IPS-NIHi7 (cell line): ENCODE data around the gene SLC39A1.
A peak's percentile ranks its signal among the peaks of the same experiment; 100 is the strongest.
"Not testable (repeated sequence)": the region's sequence is repeated elsewhere in the genome, so short reads cannot be mapped to it uniquely, and the experiment has no call there.

Experiments used
- DNase-seq: peaks from one replicate; pipeline ENCODE4 v3.0.0; 2012; ENCODE audit warnings: mixed read lengths; ENCODE audit errors: extremely low spot score

The SLC39A1 gene, protein sequence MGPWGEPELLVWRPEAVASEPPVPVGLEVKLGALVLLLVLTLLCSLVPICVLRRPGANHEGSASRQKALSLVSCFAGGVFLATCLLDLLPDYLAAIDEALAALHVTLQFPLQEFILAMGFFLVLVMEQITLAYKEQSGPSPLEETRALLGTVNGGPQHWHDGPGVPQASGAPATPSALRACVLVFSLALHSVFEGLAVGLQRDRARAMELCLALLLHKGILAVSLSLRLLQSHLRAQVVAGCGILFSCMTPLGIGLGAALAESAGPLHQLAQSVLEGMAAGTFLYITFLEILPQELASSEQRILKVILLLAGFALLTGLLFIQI

GRCh38 chr1:153963030-153963849, at the start of gene SLC39A1:
TSS of gene SLC39A1 (minus strand) at chr1:153963537. CDS start at chr1:153962715, 822 bp downstream.
- peak; percentile 90 for DNase-seq

DNA sequence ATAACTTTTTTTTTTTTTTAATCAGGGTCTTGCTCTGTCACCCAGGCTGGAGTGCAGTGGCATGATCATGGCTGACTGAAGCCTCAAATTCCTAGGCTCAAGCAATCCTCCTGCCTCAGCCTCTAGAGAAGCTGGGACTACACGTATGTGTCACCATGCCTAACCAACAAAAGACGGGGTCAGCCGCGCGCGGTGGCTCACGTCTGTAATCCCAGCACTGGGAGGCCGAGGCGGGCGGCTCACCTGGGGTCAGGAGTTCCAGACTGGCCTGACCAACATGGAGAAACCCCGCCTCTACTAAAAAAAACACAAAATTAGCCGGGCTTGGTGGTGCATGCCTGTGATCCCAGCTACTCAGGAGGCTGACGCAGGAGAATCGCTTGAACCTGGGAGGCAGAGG, 49.2 kb upstream of the SLC39A1 start:
- not testable (repeated sequence) for DNase-seq

DNA sequence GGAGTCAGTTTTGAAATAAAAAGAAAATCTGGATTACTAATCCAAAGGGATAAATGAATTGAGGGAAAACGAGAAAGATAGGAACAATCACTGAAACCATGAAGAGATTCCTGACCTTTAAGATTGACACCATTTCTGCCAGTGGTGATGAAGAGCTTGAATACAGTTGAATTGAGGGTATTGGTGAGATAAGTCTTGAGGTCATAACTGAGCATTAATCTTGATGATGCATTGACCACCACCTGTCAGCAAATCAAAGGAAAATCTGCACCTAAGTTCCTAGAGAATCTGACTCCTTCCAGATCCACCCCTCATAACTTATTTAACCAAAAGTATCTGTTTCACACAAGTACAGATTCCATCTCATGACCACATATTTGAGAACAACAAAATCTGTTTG, 48.8 kb upstream of the SLC39A1 start:
- no peak for DNase-seq

- DNase-seq, result no peak
These were observed 42.8 kb upstream of the SLC39A1 start for GRCh38 chr1:154006136-154006535.

DNA sequence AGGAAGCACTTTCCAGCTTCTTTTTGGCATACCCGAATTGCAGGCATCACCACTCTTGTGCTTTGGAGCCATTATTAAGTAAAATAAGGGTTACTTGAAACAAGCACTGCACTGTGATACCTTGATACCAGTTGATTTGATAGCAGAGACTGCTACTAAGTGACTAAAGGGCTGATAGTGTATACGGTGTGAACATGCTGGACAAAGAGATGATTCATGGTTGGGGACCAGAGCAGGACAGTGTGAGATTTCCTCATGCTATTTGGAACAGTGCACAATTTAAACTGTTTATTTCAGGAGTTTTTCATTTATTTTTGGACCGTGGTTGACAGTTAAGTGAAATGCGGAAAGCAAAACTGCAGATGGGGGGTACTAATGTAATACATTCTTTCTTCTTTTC, 37.1 kb upstream of the SLC39A1 start:
- DNase-seq, result no peak

- DNase-seq, result not testable (repeated sequence)
These were observed 33.5 kb upstream of the SLC39A1 start for GRCh38 chr1:153996882-153997281.

DNA sequence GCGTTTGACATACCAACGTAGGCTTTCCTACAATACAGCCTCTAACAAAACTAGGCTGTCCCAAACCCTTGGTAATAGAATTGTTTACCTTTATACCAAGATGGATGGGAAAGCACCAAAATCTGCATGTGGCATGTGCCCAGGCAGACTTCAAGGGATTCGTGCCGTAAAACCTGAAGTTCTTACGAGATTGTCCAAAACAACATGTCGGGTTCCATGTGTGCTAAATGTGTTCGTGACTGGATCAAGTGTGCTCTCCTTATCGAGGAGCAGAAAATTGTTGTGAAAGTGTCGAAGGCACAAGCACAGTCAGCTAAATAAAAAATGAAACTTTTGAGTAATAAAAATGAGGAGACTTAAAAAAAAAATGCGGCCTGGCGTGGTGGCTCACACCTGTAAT, 32.3 kb upstream of the SLC39A1 start:
- no peak for DNase-seq

- DNase-seq, result no peak
These were observed 31.9 kb upstream of the SLC39A1 start for GRCh38 chr1:153995202-153995601.

DNA sequence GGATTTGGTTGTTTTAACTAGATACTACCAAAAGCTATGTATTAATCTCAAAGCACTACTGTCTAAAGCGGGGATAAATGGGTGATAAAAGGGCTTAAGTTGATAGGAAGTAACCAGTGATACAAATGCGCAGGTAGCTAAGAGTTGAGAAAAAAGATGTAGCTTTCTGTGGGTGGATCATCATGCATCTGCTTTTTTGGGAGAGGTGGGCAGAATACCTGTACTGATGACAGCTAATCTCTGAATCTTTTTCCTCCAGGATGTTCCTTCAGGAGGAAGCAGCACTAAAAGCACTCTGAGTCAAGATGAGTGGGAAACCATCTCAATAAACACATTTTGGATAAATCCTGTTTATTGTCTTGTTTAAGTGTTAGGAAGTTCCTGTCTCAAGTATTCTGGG, 28.5 kb upstream of the SLC39A1 start:
- DNase-seq, result no peak

DNA sequence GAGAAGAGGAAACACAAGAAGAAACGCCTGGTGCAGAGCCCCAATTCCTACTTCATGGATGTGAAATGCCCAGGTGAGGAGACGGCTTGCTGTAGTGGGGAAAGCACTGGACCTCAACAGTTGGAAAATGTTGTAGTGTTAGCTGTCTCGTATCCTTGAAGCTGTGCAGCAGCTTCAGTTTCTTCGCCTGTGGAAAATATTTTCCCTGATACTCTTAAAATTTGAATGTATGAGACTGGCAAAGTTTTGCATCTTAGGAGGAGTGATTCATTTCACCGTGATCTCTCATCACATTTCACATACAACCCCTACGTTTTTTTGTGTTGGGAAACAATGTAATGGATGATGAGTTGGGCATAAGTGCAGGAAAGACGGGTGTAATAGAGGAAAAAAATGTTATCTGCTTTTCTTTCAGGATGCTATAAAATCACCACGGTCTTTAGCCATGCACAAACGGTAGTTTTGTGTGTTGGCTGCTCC, 27.9 kb upstream of the SLC39A1 start:
- no peak for DNase-seq

DNA sequence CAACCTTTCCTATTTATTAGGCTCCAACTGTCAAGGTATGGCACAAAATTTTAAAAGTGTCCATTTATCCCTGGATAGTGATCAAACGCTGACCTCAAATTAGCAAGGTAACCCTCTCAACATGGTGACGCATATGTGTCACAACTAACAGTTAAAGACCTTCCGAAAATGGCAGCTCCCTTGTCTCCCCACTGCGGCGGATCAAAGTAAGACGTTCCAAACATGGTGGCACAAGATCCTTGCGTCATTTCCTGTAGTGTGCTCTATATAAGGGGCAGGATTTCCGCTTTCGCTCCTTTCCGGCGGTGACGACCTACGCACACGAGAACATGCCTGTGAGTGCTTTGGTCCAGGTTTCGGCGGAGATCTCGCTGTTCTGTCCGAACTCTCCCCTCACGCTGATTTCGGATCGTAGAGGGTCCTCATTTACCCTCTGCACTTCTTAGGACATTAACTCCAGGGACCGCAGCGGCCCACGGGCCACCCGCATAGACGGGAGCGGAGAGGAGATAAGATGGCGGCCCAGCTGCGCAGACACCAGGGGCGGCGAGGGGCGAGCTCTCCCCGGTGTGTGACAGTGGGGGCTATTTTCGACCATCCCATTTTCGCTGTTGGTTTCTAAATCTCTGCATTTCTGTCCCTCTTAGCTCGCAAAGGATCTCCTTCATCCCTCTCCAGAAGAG, 27.3 kb upstream of the SLC39A1 start, which contains the start of gene RPS27:
Gene RPS27, plus strand, starts transcription at position 295 of the 683 bp plus-strand sequence. Its CDS starts 35 bp downstream, at position 330.
- peak; percentile 90 for DNase-seq

DNA sequence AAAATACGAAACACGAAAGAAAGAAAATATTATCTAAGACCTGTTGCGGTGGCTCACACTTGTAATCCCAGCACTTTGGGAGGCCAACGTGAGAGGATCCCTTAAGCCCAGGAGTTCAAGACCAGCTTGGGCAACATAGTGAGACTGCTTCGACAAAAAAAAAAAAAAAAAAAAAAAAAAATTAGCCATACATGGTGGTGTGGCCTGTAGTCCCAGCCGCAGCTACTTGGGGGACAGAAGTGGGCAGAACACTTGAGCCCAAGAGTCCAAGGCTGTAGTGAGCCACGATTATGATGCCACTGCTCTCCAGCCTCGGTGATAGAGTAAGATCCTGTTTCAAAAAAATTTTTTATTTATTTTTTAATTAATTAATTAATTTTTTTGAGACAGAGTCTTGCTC, 24.3 kb upstream of the SLC39A1 start:
- no peak for DNase-seq

DNA sequence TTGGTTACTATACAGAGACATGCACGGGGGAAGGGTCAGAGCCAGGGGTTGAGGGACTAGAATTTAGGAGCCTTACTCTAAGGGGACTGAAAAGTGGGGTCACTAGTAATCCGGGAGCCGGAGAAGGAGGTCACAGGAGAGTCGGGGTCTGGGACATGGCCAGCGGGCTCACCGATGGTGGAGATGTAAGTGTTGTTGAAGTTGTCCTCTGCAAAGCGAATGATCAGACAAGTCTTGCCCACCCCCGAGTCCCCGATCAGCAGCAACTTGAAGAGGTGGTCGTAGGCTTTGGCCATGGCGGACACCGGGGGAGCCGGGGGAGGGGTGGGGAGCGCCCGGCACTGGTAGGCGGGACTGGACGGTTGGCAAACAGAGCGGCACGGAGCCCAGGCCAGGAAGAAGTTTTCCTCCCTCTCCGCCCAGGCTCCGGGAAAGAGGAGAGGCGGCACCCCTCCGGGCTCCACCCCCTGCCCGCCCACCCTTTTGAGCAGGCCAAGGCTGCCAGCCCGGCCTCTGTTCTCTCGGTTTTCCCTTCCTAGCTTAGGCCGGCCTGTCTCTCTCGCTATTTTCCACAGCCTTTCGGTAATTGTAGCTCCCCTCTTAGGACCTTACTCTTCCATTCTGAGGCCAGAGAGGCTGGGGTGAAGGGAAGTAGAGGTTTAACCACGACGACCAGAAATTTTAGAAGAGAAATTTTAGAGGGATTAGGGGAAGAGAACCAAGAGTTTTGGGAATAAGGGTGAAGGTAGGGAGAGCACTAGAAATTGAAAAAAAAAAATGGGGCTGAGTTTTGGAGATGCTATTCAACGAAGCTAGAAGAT, 22.8 kb upstream of the SLC39A1 start, which contains the start of gene RAB13:
Gene RAB13, minus strand, starts transcription at position 399 of the 821 bp plus-strand sequence. Its CDS starts 103 bp downstream, at position 296.
- DNase-seq, result peak; percentile 93

DNA sequence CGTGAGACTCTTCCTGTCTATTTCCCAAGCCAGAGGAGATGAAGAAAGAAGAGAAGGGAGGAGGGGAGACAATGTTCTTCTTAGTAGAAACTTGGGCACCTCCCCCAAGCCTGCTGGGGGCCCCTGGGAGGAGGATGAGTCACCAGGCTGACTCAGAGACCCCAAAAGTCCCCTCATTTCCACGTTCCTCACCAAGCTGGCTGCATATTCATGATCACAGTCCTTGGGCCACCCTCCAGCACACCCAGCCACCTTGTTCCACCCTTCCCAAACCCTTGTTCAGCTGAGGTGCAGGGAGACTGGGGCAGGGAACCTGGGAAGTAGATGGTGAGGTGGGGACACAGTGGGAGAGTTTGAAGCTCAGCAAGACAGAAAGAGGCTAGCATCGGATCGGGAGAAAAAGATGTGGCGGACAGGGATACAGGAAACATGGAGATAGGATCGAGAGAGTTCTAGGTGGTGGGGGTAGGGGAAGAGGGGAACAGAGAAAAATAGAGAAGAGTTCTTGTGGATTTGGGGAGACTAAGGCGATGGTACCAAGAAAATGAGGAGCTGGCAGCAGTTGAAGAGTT, 22.1 kb upstream of the SLC39A1 start:
- DNase-seq, result peak; percentile 56

DNA sequence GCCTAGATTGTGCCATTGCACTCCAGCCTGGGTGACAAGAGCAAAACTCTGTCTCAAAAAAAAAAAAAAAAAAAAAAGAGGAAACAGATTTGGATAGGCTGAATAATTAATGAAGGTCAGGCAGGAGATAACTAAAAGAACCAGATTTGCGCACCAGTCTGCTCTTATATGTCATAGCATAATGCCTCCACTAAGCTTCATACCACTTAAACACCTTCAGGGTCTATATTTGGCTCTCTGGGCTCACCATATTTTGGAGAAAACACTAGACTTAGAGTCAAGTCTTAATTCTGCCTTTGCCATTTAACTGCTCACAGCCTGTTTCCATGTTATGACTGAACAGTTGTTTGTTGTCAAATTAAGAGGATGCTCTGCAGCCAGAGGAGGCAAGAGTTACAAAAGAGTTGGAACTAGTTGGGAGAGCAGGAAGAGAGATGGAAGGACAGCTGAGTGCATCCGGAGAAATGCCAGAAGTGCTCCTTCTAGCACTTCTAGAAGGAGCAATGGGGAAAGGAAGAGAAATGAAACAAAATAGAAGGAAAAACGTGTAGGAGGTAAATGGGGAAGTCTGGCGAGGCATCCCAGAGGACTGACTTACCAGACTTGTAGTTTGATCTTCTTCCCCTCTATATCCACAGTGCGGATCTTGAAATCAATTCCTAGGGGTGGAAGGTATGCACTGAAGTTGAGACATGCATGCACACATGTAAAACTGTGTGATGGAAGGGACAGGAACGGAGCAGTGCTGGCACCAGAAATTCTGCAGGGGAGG, 21.0 kb upstream of the SLC39A1 start:
- DNase-seq, result no peak

GRCh38 chr1:153981735-153982134, 18.4 kb upstream of the SLC39A1 start:
- DNase-seq, result not testable (repeated sequence)

- not testable (repeated sequence) for DNase-seq
These were observed 15.8 kb upstream of the SLC39A1 start for GRCh38 chr1:153979091-153979490.

- no peak for DNase-seq
These were observed 15.1 kb upstream of the SLC39A1 start for GRCh38 chr1:153978274-153978909.
